ENCODE measurements around the gene DNASE1L3. TPM values are rescaled to one million over a fixed set of nuclear protein-coding genes. Genes with fewer than 3 reads are reported as not detected.
A peak's percentile ranks its signal among the peaks of the same experiment; 100 is the strongest.

DNASE1L3 gene
- total RNA-seq, 2 experiments from 2014 or later: not detected

DNA sequence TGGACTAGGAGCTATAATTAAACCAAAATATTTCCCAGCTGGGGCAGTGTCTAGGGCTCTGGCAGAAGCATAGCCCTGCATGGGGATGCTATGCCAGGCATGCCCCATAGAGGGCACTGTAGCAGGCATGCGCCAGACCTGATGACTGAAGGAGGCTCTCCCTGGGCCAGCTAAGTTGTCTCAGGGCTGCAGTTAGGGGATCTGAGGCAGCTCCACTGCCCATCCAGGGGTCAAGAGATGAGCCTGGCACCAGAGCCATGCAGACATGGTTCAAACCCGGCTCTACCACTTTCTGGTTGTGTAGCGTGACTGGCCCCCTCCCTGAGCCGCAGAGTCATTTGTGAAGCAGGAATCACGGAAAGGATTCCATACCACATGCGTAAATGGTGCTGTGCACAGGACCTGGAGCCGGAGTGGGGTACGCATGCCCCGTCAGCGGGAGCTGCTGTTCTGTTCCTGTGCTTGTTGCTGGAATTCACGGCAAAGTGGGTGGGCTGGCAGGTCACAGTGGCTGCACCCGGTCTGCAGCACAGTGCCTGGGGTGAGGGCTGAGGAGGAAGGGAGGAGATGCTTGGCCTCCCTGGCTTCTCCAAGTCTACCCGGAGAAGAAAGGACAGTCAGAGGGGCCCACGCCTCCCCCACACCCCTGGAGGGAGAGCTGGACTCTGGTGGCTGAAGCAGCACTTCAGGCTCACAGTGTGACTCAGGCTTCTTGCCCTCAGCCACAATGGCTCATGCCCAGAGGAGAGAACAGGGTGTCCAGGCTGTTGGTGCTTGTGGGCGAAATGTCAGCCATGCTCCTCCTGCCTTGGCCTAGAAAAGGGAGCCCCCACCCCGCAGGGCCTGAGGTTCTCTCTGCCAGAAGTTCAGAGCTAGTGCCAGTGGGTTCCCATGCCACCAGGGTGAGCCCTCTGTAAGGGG, 43.1 kb downstream of the DNASE1L3 start:
- no peaks in the 10 kb centered on the region for H3K4me1 Mint-ChIP-seq
- no peak overlapping the region for H3K4me3 Mint-ChIP-seq
- H3K36me3 Mint-ChIP-seq: no peaks in the 10 kb centered on the region
- DNase-seq (peak; percentile 73), ATAC-seq (peak; percentile 91)
- H3K27me3 Mint-ChIP-seq: no peaks in the 10 kb centered on the region
- CTCF ChIA-PET: interaction anchor here (0.6 to 4.5 kb wide), 18 partner anchors 10 to 770 kb away, joined by 3 to 48 read pairs (median 4); partner anchors contain the start of gene FLNB
- no peaks in the 10 kb centered on the region for H3K9me3 Mint-ChIP-seq (ENCODE audit: low read depth)
- no peak overlapping the region for H3K27ac Mint-ChIP-seq

DNA sequence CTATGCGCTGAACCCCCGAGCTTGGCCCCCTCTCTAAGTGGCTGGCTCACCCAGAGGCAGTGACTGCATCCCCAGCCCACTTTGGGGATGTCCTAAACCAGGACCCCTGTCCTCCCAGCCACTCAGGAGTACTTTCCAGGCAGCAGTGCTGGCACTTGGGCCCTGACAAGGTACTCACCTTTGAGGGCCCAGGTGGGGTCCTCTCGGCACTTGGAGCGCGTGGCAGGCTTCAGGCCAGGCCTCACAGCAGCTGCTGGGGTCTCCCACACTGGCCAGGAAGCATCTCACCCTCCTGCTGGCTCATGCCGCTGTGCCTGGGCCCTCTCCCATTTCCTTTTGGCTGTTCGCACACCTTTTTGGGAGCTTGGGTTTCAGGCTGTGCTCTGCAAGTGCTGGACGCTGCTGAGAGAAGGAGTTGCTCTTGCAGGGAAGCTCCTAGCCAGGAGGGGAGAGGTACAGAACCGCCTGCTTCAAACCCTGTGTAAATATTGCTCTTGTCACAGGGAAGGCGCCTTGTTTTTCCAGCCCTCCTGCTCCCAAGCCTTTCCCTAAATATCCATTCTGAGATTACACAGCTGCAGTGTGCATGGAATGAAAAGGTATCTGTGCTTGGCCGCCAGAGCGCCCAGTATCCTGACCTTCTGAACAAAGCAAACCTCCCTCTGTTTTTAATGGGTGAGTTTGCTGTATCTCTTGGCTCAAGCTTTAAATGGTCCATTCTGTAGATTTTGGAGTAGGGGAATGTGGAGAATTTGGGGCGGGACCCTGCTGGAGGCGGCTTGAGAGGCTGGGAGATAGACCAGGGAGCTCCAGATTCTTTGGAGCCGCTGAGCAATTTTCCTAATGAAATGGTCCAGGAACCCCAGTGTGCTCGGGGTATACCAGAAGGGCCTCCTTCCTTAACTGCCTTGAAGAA, 45.6 kb downstream of the DNASE1L3 start:
- Mint-ChIP-seq H3K4me3 (no peak overlapping the region), H3K4me1 (peaks cover 9% of the 10 kb centered on the region), H3K9me3 (ENCODE audit: low read depth) (no peaks in the 10 kb centered on the region), H3K36me3 (no peaks in the 10 kb centered on the region), H3K27ac (no peak overlapping the region), H3K27me3 (no peaks in the 10 kb centered on the region)
- no peak for DNase-seq
- ATAC-seq: no peak
- CTCF ChIA-PET: interaction anchor here (0.7 to 4.5 kb wide), 5 partner anchors 7 to 157 kb away, joined by 3 to 48 read pairs (median 12); partner anchors contain the start of gene FLNB

- Mint-ChIP-seq H3K27me3 (no peaks in the 10 kb centered on the region), H3K27ac (no peak overlapping the region), H3K9me3 (ENCODE audit: low read depth) (no peaks in the 10 kb centered on the region), H3K4me1 (peaks cover 9% of the 10 kb centered on the region), H3K4me3 (no peak overlapping the region), H3K36me3 (no peaks in the 10 kb centered on the region)
- DNase-seq (no peak), ATAC-seq (no peak)
- CTCF ChIA-PET: interaction anchor here (4.5 kb wide), 1 partner anchor 13 kb away, joined by 48 read pairs; no protein-coding TSS in a partner anchor
Observed at GRCh38 chr3:58164199-58164879, 46.4 kb downstream of the DNASE1L3 start.

- DNase-seq (no peak), ATAC-seq (no peak)
- Mint-ChIP-seq H3K4me3 (no peak overlapping the region), H3K9me3 (ENCODE audit: low read depth) (no peaks in the 10 kb centered on the region), H3K27me3 (no peaks in the 10 kb centered on the region), H3K36me3 (no peaks in the 10 kb centered on the region), H3K4me1 (peaks cover 9% of the 10 kb centered on the region), H3K27ac (no peak overlapping the region)
- CTCF ChIA-PET: no interaction called here
Observed at GRCh38 chr3:58163234-58163633, 47.5 kb downstream of the DNASE1L3 start.

DNA sequence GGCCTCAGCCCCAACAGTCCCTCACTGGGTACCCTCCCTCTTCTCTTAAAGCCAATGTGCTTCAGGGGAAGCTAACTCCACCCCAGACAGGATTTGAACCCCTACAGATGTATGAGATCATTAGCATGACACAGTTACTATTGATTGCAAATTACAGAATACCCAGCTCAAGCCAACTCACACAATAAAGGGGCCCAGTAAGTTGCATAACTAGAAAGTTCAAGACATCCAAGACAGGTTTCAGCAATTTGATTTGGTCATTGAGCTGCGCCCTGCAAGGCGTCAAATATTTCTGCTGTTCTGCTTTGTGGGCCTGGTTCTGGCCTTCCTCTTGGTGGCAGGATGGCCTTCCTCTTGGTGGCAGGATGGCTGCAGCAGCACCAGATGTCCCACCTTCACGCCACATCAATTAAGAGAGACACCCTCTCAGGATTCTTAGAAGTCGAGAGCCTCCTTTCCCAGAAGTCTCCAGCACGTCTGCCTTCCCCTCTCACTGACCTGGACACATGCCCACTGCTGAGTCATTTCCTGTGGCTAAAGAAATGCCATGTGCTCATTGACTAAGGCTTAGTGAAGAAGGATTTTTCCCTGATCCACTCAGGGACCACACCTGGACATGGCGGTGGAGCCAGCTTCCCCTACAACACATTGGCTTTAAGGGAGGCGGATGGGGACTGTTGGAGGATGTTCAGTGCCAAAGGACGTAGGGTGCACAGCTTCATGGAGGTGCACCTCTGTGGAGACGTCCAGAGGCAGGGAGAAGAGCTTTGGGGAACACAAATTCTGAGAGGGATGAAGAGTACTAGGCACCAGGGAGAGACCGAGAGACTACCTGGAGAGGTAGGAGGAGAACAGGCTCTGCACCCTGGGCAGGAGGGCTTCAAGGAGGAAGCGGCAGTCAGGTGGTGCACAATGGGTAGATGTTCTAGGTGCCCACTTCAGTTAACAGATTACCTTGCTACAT, 49.1 kb downstream of the DNASE1L3 start:
- H3K4me3 Mint-ChIP-seq: no peak overlapping the region
- no peaks in the 10 kb centered on the region for H3K9me3 Mint-ChIP-seq (ENCODE audit: low read depth)
- CTCF ChIA-PET: no interaction called here
- H3K27me3 Mint-ChIP-seq: no peaks in the 10 kb centered on the region
- no peak for DNase-seq
- H3K4me1 Mint-ChIP-seq: peaks cover 9% of the 10 kb centered on the region
- no peak overlapping the region for H3K27ac Mint-ChIP-seq
- no peak for ATAC-seq
- no peaks in the 10 kb centered on the region for H3K36me3 Mint-ChIP-seq

DNA sequence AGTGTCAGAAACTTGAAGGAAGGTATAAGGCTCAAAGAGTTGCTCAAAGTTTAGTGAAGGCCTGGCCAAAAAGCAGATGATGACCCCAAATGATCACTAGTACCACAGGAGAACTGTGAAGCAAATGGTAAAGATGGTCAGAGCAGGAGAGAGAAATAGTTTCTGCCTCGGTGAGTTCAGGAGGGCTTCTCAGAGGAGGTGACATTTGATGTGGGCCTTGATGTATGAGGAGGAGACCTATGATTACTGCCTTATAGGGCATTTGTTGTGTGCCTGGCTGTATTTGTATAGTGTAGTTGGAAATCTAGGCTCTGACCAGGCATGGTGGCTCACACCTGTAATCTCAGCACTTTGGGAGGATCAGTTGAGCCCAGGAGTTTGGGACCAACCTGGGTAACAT, 50.4 kb downstream of the DNASE1L3 start:
- H3K27me3 Mint-ChIP-seq: no peaks in the 10 kb centered on the region
- no peak overlapping the region for H3K27ac Mint-ChIP-seq
- H3K36me3 Mint-ChIP-seq: no peaks in the 10 kb centered on the region
- H3K4me3 Mint-ChIP-seq: no peak overlapping the region
- DNase-seq (no peak), ATAC-seq (no peak)
- CTCF ChIA-PET: no interaction called here
- no peaks in the 10 kb centered on the region for H3K9me3 Mint-ChIP-seq (ENCODE audit: low read depth)
- H3K4me1 Mint-ChIP-seq: peaks cover 9% of the 10 kb centered on the region

GRCh38 chr3:58158442-58159153, 52.2 kb downstream of the DNASE1L3 start:
- CTCF ChIA-PET: interaction anchor here (1.0 to 2.4 kb wide), 3 partner anchors 8 to 151 kb away, joined by 3 to 12 read pairs (median 5); no protein-coding TSS in a partner anchor
- H3K9me3 Mint-ChIP-seq (ENCODE audit: low read depth): no peaks in the 10 kb centered on the region
- H3K4me3 Mint-ChIP-seq: no peak overlapping the region
- ATAC-seq (no peak), DNase-seq (no peak)
- H3K36me3 Mint-ChIP-seq: no peaks in the 10 kb centered on the region
- no peak overlapping the region for H3K27ac Mint-ChIP-seq
- no peaks in the 10 kb centered on the region for H3K27me3 Mint-ChIP-seq
- peaks cover 9% of the 10 kb centered on the region for H3K4me1 Mint-ChIP-seq

DNA sequence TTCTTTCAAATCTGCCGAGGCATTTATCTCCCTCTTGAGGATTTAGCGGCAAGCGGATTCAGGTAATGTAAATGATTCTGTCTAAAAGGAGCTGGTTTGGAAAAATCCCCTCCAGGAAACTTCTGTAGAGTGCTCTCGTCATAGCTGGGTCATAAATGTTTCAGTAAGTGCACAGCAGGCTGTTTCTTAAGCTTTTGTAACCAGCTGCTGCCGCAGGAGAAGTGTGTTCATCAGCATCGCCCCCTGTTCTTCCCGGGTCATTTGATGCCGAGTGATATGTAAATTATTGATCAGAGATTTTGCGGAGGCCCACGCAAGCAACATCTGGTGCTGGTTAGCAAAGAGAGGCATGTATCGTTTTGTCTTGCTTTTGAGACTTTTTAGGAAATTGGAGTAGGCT, 53.1 kb downstream of the DNASE1L3 start:
- ATAC-seq (no peak), DNase-seq (no peak)
- Mint-ChIP-seq H3K36me3 (no peaks in the 10 kb centered on the region), H3K4me3 (no peak overlapping the region), H3K27ac (no peak overlapping the region), H3K9me3 (ENCODE audit: low read depth) (no peaks in the 10 kb centered on the region), H3K27me3 (no peaks in the 10 kb centered on the region), H3K4me1 (peaks cover 9% of the 10 kb centered on the region)
- CTCF ChIA-PET: interaction anchor here (2.4 kb wide), 1 partner anchor 9 kb away, joined by 12 read pairs; no protein-coding TSS in a partner anchor

- Mint-ChIP-seq H3K27ac (no peak overlapping the region), H3K4me3 (no peak overlapping the region), H3K27me3 (no peaks in the 10 kb centered on the region), H3K4me1 (peaks cover 2% of the 10 kb centered on the region), H3K36me3 (no peaks in the 10 kb centered on the region), H3K9me3 (ENCODE audit: low read depth) (no peaks in the 10 kb centered on the region)
- DNase-seq: no peak
- CTCF ChIA-PET: no interaction called here
- ATAC-seq: no peak
Observed at GRCh38 chr3:58155838-58156237, 54.9 kb downstream of the DNASE1L3 start.

DNA sequence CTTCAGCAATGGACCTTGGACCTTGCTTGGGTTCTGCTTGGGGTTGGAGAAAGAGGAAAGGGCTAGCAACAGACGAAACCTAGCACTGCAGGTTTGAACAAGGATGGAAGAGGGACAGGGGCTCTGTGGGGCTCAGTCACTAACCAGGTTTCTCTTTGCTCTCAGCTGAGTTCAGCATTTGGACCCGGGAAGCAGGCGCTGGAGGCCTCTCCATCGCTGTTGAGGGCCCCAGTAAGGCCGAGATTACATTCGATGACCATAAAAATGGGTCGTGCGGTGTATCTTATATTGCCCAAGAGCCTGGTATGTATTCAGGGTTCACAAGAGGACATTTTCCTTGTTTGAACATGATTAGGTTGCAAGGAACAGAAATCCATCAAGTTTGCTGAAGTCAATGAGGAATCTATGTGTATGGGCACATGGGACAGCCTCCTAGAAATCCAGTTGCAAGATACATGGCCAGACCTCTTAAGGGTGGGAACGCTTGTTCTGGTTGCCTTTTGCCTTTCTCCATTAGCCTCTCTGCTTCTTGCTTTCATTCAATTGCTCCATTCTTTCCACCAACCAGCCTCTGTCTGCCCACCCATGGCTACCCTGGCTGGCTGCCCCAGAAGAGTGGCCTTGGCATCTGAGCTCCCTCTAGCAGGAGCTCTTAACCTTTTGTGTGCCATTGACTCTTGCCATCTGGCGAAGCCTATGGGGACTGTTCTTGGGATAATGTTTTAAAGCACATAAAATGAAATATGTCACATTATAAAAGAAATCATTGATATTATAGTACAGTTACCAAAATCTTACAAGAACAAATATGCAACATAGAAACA, 55.9 kb downstream of the DNASE1L3 start:
- H3K4me3 Mint-ChIP-seq: no peak overlapping the region
- H3K4me1 Mint-ChIP-seq: peaks cover 2% of the 10 kb centered on the region
- CTCF ChIA-PET: interaction anchor here (1.5 kb wide), 2 partner anchors 12 to 15 kb away, joined by 3 read pairs; no protein-coding TSS in a partner anchor
- no peak for DNase-seq
- H3K9me3 Mint-ChIP-seq (ENCODE audit: low read depth): no peaks in the 10 kb centered on the region
- no peak overlapping the region for H3K27ac Mint-ChIP-seq
- H3K36me3 Mint-ChIP-seq: no peaks in the 10 kb centered on the region
- ATAC-seq: no peak
- H3K27me3 Mint-ChIP-seq: no peaks in the 10 kb centered on the region

DNA sequence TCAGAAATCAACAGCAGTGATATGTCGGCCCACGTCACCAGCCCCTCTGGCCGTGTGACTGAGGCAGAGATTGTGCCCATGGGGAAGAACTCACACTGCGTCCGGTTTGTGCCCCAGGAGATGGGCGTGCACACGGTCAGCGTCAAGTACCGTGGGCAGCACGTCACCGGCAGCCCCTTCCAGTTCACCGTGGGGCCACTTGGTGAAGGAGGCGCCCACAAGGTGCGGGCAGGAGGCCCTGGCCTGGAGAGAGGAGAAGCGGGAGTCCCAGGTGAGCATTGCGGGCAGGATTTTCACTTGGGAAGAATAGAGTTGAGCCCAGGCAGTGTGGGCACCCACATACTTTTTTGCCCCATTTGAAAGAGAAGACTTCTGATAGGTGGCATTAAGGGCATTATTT, 57.4 kb downstream of the DNASE1L3 start:
- CTCF ChIA-PET: interaction anchor here (1.5 kb wide), 1 partner anchor 13 kb away, joined by 3 read pairs; no protein-coding TSS in a partner anchor
- DNase-seq: no peak
- Mint-ChIP-seq H3K4me3 (no peak overlapping the region), H3K27me3 (no peaks in the 10 kb centered on the region), H3K36me3 (no peaks in the 10 kb centered on the region), H3K27ac (no peak overlapping the region), H3K4me1 (peaks cover 2% of the 10 kb centered on the region), H3K9me3 (ENCODE audit: low read depth) (no peaks in the 10 kb centered on the region)
- ATAC-seq: no peak
